Embryonic facial prominence (tissue), 1 donor: ENCODE measurements around the gene DPAGT1.
"Not testable (repeated sequence)": the region's sequence is repeated elsewhere in the genome, so short reads cannot be mapped to it uniquely, and the experiment has no call there.

Experiments used
- DNase-seq: peaks from one replicate; pipeline ENCODE4 v3.0.0-alpha.2; 2016; ENCODE audit errors: extremely low spot score

The DPAGT1 gene

DNA sequence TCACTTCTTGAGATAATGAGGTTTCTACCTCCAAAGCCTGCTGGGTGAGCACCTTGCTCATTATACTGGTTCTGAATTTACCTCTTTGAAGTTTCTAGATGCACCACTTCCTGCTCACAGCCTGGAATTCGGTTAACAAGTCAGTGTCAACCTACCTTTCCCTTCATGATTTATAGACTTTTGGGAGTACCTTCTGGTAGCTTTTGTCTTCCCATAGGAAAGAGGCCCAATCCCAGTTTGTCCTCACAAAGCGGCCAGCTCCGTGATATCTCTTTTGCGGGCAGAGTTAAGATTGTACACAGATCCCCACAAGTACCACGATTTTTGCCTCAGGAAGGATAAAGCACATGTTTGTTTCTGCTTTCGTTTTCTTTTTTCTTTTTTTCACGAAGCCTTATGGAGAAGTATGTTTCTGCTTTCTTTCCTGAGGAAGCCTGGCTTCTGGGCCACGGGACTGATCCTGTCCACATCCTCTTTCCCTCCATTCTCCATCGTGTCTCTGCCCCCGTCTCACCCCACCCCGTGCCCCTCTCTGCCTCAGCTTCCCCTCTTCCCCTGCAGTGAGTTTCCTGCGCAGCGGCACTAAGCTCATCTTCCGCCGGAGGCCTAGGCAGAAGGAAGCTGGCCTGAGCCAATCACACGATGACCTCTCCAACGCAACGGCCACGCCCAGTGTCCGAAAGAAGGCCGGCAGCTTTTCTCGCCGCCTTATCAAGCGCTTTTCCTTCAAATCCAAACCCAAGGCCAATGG is 14.0 kb upstream of the DPAGT1 start:
- DNase-seq: no peak

DNA sequence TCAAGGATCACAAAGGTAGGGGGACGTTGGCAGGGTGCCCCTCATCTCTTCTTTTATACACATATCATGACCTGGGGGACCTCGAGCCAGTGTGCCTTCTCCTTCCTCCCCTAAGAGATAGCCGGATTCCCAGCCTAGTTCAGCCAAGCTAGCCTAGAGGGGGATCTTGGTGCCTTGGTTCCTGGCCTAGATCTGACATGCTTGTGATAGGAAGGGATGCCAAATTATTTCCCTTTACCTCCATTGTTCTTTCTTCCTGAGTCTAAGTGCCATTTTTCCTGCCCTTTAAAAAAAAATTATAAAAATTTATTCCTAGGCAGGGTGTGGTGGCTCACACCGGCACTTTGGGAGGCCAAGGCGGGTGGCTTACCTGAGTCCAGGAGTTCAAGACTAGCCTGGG is 12.7 kb upstream of the DPAGT1 start:
- no peak for DNase-seq

GRCh38 chr11:119113716-119114115 is 12.1 kb upstream of the DPAGT1 start:
- no peak for DNase-seq

- DNase-seq: no peak
Measured at GRCh38 chr11:119112314-119113020, 10.8 kb upstream of the DPAGT1 start.

- DNase-seq: no peak
Measured at GRCh38 chr11:119111361-119111925, 9.8 kb upstream of the DPAGT1 start.

GRCh38 chr11:119110439-119110838 is 8.8 kb upstream of the DPAGT1 start:
- DNase-seq: no peak

DNA sequence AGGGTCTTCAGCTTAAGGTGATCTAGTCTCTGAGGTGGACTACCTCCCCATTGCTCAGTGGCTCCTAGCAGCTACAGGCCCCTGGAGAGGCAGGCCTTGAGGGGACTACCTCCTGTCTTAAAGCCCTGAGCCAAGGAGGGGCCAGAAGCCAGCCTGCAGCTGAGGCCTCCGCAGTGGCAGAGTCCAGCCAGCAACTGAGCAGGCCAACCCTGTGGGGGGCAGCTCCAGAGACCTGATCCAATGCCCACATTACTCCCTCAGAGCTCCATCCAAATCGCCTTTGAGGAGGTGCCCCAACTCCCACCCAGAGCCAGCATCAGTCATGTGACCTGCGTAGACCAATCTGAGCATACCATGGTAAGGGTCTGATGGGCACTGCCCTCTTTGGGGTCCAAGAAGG is 8.2 kb upstream of the DPAGT1 start:
- DNase-seq: no peak

GRCh38 chr11:119108857-119109221 is 7.2 kb upstream of the DPAGT1 start:
- no peak for DNase-seq

GRCh38 chr11:119108146-119108856 is 6.6 kb upstream of the DPAGT1 start:
- no peak for DNase-seq

- DNase-seq: no peak
Measured at GRCh38 chr11:119107538-119108145, 6.0 kb upstream of the DPAGT1 start.

DNA sequence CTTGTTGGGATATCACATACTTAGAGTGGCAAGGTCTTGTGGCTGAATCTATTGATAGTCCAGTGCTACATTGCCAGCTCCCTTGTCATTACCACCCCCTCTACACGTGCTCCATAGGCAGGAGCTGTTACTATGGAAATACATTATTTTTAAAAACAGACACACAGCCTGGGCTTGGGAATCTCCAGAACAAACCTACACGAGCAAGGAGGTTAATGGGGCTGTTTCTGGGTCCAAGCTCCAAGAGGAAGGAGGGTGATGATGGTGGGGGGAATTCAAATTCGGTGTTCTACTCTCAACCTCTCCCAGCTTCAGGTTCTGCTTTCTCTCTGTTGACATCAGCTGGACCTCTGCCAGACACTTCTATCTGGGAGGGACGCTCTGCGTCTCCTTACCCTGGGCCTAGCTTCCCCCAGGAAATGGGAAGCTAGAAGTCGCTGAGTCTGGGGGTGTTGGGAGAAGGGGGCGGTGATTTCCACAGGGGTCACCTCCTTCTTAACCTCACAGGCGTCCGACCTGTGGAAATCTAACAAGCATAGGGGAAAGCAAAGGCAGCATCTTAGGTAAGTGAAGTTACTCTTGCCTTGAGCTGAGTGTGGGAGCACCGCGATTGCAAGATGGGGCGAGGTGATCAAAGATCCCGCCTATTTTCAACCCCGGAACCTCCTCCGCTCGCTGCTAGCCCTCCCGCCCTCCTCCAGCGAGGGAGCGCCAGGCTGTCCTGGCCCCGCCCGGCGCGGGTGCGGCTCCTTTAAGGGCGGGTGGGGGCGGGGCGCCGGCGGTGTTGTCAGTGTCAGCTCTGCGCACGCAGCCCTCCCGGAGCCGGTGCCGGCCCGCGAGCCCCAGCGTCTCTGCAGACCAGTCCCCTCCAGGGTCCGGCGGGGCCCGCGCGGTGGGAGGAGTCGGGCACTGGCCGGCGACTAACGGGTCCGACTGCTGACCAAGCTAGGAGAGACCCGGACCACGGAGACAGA is 5.2 kb upstream of the DPAGT1 start, which contains the start of gene C2CD2L:
C2CD2L (plus strand) TSS at position 781 of the 974 bp plus-strand sequence. CDS start 398 bp downstream, outside the sequence.
- DNase-seq: peak; percentile 71

- no peak for DNase-seq
Measured at GRCh38 chr11:119103793-119104192, 2.1 kb upstream of the DPAGT1 start.

- not testable (repeated sequence) for DNase-seq
Measured at GRCh38 chr11:119103161-119103664, 1.6 kb upstream of the DPAGT1 start.

GRCh38 chr11:119100994-119101758 is 477 bp downstream of the DPAGT1 start:
- DNase-seq: no peak

DNA sequence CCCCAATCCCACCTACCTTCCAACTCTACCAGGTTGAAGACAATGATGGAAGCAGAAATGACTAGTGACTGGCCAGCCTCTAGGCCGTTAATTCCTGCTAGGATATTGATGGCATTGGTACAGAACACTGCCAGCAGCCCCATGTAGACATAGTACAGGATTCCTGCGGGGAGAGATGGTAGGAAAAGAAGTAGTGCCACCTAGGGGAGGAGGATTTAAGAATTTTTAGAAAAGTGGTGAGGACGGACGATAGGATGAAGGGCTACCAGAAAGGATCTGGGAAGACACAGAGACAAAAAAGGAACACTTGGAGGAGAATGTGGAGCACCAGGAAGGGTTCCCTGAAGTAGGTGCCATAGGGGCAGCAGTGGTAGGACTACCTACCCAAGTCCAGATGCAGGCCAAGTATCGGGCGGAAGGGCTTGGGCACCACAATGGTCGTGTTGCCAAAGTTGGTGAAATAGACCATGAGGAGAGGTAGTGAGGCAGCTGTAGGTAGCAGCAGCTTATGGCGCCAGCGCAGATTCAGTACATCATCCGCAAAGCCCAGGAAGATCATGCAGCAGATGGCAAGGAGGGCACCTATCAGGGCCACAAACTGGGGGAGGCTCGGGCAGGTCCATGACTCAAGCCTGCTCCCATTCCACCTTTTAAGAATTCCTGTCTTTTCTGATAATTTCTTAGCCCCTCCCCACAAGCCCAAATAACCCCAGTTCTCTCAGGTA is 1.2 kb downstream of the DPAGT1 start:
- DNase-seq: no peak

- no peak for DNase-seq
Measured at GRCh38 chr11:119099711-119100110, 1.9 kb downstream of the DPAGT1 start.

- DNase-seq: peak; percentile 99
Measured at GRCh38 chr11:119095066-119095880, 6.4 kb downstream of the DPAGT1 start.

DNA sequence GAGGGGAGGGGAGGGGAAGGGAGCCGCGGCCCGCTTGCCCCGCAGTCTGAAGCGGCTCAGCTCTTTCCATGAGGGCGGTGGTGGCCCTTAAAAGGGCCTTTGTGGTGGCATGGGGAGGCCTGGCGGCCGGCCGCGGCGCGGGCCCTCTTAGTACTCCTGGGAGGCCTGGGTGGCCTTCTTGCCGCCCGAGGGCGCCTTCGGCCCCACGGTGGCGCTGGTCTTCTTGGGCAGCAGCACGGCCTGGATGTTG is 6.9 kb downstream of the DPAGT1 start:
- DNase-seq: no peak
